ENCODE data around the gene EDIL3. TPM values are rescaled to one million over a fixed set of nuclear protein-coding genes. Genes with fewer than 3 reads are reported as not detected.
A peak's percentile ranks its signal among the peaks of the same experiment; 100 is the strongest.

The EDIL3 gene
- total and polyA plus RNA-seq, 2 donors (not counting 1 experiment from before 2014, with no cell fraction given) = 12.1 to 149 TPM

DNA sequence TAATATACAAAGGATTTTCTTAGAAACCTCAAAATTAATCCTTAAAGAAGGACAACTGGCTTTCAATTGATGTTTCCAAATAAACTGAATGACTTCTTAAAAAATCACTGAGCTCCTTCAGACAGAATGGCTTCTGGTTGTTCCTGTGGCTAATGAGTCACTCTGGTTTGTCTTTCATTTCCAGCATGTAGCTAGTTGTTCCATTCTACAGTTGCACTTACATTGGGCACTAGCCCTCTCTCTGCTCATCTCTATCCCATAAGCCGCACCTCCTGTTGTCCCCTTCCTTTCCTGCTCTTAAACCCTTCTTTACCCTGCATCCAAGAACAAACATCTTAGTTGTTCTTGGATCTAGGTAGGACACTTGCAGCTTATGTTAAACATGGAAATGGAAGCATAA lies 428.8 kb downstream of the EDIL3 start:
- H4K20me1 ChIP-seq (ENCODE audit: control insufficient read depth, extremely low read depth, insufficient read depth, low read length) = no peaks in the 10 kb centered on the region
- no peaks in the 10 kb centered on the region for H3K9me3 ChIP-seq (ENCODE audit: control insufficient read depth, insufficient read depth, low read depth, low read length)
- H3K36me3 ChIP-seq (ENCODE audit: control insufficient read depth, insufficient read depth, low read length) = no peaks in the 10 kb centered on the region
- H3K79me2 ChIP-seq (ENCODE audit: control insufficient read depth, insufficient read depth, low read length) = no peaks in the 10 kb centered on the region
- no peak overlapping the region for H3K4me3 ChIP-seq (replicated peaks in 1 of 4; ENCODE audit: control extremely low read depth in 1 of 4, insufficient read depth in 1 of 4, low read depth in 3 of 4, low read length in 4 of 4)
- no peak overlapping the region for H2AFZ ChIP-seq (ENCODE audit: low read length)
- no peak overlapping the region for H3K4me2 ChIP-seq (ENCODE audit: extremely low read depth, insufficient read depth, low read length)
- no peak overlapping the region for H3K27ac ChIP-seq (ENCODE audit: insufficient read depth, low read length)
- DNase-seq (ENCODE audit: low read depth in 2 of 2) = peak; percentile 50 to 89
- H3K4me1 ChIP-seq (ENCODE audit: control insufficient read depth, extremely low read depth, insufficient read depth, low read length) = no peaks in the 10 kb centered on the region
- TF ChIP-seq, protein P1, sequence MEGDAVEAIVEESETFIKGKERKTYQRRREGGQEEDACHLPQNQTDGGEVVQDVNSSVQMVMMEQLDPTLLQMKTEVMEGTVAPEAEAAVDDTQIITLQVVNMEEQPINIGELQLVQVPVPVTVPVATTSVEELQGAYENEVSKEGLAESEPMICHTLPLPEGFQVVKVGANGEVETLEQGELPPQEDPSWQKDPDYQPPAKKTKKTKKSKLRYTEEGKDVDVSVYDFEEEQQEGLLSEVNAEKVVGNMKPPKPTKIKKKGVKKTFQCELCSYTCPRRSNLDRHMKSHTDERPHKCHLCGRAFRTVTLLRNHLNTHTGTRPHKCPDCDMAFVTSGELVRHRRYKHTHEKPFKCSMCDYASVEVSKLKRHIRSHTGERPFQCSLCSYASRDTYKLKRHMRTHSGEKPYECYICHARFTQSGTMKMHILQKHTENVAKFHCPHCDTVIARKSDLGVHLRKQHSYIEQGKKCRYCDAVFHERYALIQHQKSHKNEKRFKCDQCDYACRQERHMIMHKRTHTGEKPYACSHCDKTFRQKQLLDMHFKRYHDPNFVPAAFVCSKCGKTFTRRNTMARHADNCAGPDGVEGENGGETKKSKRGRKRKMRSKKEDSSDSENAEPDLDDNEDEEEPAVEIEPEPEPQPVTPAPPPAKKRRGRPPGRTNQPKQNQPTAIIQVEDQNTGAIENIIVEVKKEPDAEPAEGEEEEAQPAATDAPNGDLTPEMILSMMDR (conservative IDR thresholded peaks at IDR 0.05 in 1 of 2, IDR thresholded peaks at IDR 0.05 in 1 of 2; ENCODE audit: low read depth in 1 of 2, low read length in 2 of 2) = no peak
- no peak for TF ChIP-seq EZH2 (IDR thresholded peaks at IDR 0.05; ENCODE audit: low read length, missing control alignments)
- H3K9ac ChIP-seq (ENCODE audit: insufficient read depth, low read length) = no peak overlapping the region
- H3K27me3 ChIP-seq (ENCODE audit: control insufficient read depth, insufficient read depth, low read length) = no peaks in the 10 kb centered on the region

DNA sequence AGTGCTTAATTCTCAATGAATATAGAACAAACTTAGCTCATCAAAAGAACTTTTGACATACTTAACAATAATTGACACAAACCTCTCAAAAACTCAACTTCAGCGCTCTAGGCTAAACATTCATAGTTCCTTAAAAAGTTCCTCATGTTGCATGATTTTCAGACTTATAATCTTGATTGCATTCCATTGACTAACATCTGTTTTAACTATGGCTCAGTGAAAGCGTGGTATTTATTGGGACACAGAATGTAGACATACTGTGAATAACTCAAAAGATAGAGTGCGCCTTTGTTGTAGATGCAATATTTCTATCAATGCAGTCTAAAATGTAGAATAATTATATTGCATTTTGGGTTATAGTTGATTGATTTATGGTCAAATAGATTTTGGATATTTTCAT lies 436.9 kb downstream of the EDIL3 start:
- no peaks in the 10 kb centered on the region for H3K36me3 ChIP-seq (ENCODE audit: control insufficient read depth, insufficient read depth, low read length)
- no peak overlapping the region for H3K9ac ChIP-seq (ENCODE audit: insufficient read depth, low read length)
- H3K27ac ChIP-seq (ENCODE audit: insufficient read depth, low read length) = no peak overlapping the region
- no peak overlapping the region for H3K4me3 ChIP-seq (replicated peaks in 1 of 4; ENCODE audit: control extremely low read depth in 1 of 4, insufficient read depth in 1 of 4, low read depth in 3 of 4, low read length in 4 of 4)
- H3K79me2 ChIP-seq (ENCODE audit: control insufficient read depth, insufficient read depth, low read length) = no peaks in the 10 kb centered on the region
- H3K27me3 ChIP-seq (ENCODE audit: control insufficient read depth, insufficient read depth, low read length) = no peaks in the 10 kb centered on the region
- H3K4me1 ChIP-seq (ENCODE audit: control insufficient read depth, extremely low read depth, insufficient read depth, low read length) = no peaks in the 10 kb centered on the region
- no peak for DNase-seq (ENCODE audit: low read depth in 2 of 2)
- no peaks in the 10 kb centered on the region for H3K9me3 ChIP-seq (ENCODE audit: control insufficient read depth, insufficient read depth, low read depth, low read length)
- no peak overlapping the region for H2AFZ ChIP-seq (ENCODE audit: low read length)
- no peak for TF ChIP-seq EZH2 (IDR thresholded peaks at IDR 0.05; ENCODE audit: low read length, missing control alignments)
- TF ChIP-seq, protein P1 (conservative IDR thresholded peaks at IDR 0.05 in 1 of 2, IDR thresholded peaks at IDR 0.05 in 1 of 2; ENCODE audit: low read depth in 1 of 2, low read length in 2 of 2) = no peak
- no peaks in the 10 kb centered on the region for H4K20me1 ChIP-seq (ENCODE audit: control insufficient read depth, extremely low read depth, insufficient read depth, low read length)
- no peak overlapping the region for H3K4me2 ChIP-seq (ENCODE audit: extremely low read depth, insufficient read depth, low read length)

DNA sequence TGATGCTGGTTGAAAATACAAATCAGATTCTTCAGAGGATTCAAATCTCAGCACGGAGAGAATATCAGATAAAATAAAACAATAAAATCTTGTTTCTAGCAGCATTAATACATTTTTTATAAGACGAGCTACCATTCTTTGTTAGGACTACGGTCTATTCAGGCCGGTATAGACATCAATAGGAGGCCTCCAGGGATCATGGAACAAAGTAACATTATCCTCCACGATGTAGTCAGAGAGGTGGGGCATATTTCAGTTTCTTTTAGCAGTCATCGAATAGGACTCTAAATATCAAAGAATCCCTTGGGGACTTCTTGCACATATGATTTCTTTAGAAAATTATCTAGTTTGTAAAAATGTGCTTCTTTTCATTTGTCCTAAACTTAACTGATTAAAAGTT lies 438.2 kb downstream of the EDIL3 start:
- Histone ChIP-seq H3K79me2 (ENCODE audit: control insufficient read depth, insufficient read depth, low read length) (no peaks in the 10 kb centered on the region), H3K9me3 (ENCODE audit: control insufficient read depth, insufficient read depth, low read depth, low read length) (no peaks in the 10 kb centered on the region), H3K27me3 (ENCODE audit: control insufficient read depth, insufficient read depth, low read length) (no peaks in the 10 kb centered on the region), H3K9ac (ENCODE audit: insufficient read depth, low read length) (no peak overlapping the region), H3K27ac (ENCODE audit: insufficient read depth, low read length) (no peak overlapping the region), H2AFZ (ENCODE audit: low read length) (no peak overlapping the region), H3K36me3 (ENCODE audit: control insufficient read depth, insufficient read depth, low read length) (no peaks in the 10 kb centered on the region), H3K4me1 (ENCODE audit: control insufficient read depth, extremely low read depth, insufficient read depth, low read length) (no peaks in the 10 kb centered on the region), H4K20me1 (ENCODE audit: control insufficient read depth, extremely low read depth, insufficient read depth, low read length) (no peaks in the 10 kb centered on the region), H3K4me3 (replicated peaks in 1 of 4; ENCODE audit: control extremely low read depth in 1 of 4, insufficient read depth in 1 of 4, low read depth in 3 of 4, low read length in 4 of 4) (no peak overlapping the region), H3K4me2 (ENCODE audit: extremely low read depth, insufficient read depth, low read length) (no peak overlapping the region)
- no peak for DNase-seq (ENCODE audit: low read depth in 2 of 2)
- TF ChIP-seq, protein P1 (conservative IDR thresholded peaks at IDR 0.05 in 1 of 2, IDR thresholded peaks at IDR 0.05 in 1 of 2; ENCODE audit: low read depth in 1 of 2, low read length in 2 of 2) = no peak
- TF ChIP-seq EZH2 (IDR thresholded peaks at IDR 0.05; ENCODE audit: low read length, missing control alignments) = no peak

All from fibroblast of lung (primary cell).